Chondrocyte (in vitro differentiated cells): Measurements from ENCODE around the gene NTRK2. TPM values are rescaled to one million over a fixed set of nuclear protein-coding genes. Genes with fewer than 3 reads are reported as not detected.

Experiments
- DNase-seq: peaks from one replicate; pipeline ENCODE4 v3.0.0; 2021; ENCODE audit warnings: mixed read lengths, low spot score
- H3K27ac Mint-ChIP-seq: one replicate; pipeline ENCODE4 v1.8.0; 2021; ENCODE audit warnings: mild to moderate bottlenecking, moderate library complexity, mixed read lengths; ENCODE audit not compliant: unreplicated experiment
- H3K27me3 Mint-ChIP-seq: 2 replicates; pipeline ENCODE4 v1.8.0; 2021; ENCODE audit warnings: low read depth, mixed read lengths
- H3K36me3 Mint-ChIP-seq: 2 replicates; pipeline ENCODE4 v1.8.0; 2021; ENCODE audit warnings: low read depth, mixed read lengths
- H3K4me1 Mint-ChIP-seq: 2 replicates; pipeline ENCODE4 v1.8.0; 2021; ENCODE audit warnings: low read depth, mild to moderate bottlenecking, mixed read lengths
- H3K4me3 Mint-ChIP-seq: one replicate; pipeline ENCODE4 v1.8.0; 2021; ENCODE audit warnings: mild to moderate bottlenecking, moderate library complexity, mixed read lengths; ENCODE audit not compliant: unreplicated experiment
- H3K9me3 Mint-ChIP-seq: 2 replicates; pipeline ENCODE4 v1.8.0; 2021; ENCODE audit warnings: low read depth, mixed read lengths
- total RNA-seq: library from RNA; stranded (reverse); gene quantifications from 3 replicates; pipeline ENCODE4 v1.2.1, GENCODE V29; 2021
- TF ChIP-seq, protein P1 (sequence below): fragments of 200-600 bp; sonication (generic); IDR thresholded peaks from 2 replicates; pipeline ENCODE4 v1.5.0; 2021; ENCODE audit warnings: antibody characterized with exemption, mild to moderate bottlenecking, moderate library complexity

The NTRK2 gene
- total RNA-seq, 1 donor from 2014 or later = 40.0 TPM

DNA sequence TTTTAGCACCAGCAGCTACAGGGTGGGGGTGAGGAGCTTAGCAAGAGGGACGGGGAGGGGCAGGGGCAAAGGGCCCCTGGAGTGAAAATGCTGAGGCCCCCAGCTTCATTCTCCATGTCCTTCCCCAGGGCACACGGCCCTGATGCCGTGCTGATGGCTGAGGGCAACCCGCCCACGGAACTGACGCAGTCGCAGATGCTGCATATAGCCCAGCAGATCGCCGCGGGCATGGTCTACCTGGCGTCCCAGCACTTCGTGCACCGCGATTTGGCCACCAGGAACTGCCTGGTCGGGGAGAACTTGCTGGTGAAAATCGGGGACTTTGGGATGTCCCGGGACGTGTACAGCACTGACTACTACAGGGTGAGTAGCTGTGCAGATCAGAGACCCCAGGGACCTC is 285.6 kb downstream of the NTRK2 start:
- TF ChIP-seq, protein P1, sequence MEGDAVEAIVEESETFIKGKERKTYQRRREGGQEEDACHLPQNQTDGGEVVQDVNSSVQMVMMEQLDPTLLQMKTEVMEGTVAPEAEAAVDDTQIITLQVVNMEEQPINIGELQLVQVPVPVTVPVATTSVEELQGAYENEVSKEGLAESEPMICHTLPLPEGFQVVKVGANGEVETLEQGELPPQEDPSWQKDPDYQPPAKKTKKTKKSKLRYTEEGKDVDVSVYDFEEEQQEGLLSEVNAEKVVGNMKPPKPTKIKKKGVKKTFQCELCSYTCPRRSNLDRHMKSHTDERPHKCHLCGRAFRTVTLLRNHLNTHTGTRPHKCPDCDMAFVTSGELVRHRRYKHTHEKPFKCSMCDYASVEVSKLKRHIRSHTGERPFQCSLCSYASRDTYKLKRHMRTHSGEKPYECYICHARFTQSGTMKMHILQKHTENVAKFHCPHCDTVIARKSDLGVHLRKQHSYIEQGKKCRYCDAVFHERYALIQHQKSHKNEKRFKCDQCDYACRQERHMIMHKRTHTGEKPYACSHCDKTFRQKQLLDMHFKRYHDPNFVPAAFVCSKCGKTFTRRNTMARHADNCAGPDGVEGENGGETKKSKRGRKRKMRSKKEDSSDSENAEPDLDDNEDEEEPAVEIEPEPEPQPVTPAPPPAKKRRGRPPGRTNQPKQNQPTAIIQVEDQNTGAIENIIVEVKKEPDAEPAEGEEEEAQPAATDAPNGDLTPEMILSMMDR = no peak
- Mint-ChIP-seq H3K27me3 (no peaks in the 10 kb centered on the region), H3K4me1 (peaks cover 46% of the 10 kb centered on the region), H3K4me3 (no peak overlapping the region), H3K9me3 (peaks cover 6% of the 10 kb centered on the region), H3K36me3 (peaks cover 6% of the 10 kb centered on the region), H3K27ac (no peak overlapping the region)
- no peak for DNase-seq

DNA sequence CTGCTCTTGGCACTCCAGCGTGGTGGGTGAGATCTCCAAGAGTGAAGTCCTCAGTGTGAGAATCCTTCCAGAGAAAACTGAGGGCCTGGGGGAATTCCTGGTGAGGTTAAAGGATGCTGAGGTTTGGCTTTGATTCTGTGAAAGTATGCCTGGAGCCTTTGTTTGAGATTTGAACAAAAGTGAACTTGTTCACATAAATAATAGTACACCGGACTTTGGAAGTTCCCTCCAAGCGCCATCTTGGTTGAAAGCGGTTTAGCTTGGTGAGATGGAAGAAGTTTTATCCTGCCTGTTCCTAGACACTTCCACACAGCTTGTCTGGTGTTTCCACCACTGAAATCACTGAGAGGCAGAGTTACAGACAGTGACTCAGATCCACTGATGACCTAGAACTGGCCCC is 286.4 kb downstream of the NTRK2 start:
- H3K36me3 Mint-ChIP-seq = peaks cover 6% of the 10 kb centered on the region
- H3K9me3 Mint-ChIP-seq = peaks cover 6% of the 10 kb centered on the region
- TF ChIP-seq, protein P1 = no peak
- peak overlapping the region; percentile 60 for H3K27ac Mint-ChIP-seq
- no peaks in the 10 kb centered on the region for H3K27me3 Mint-ChIP-seq
- no peak for DNase-seq
- H3K4me3 Mint-ChIP-seq = no peak overlapping the region
- peaks cover 46% of the 10 kb centered on the region for H3K4me1 Mint-ChIP-seq

- no peak overlapping the region for H3K4me3 Mint-ChIP-seq
- DNase-seq = no peak
- TF ChIP-seq, protein P1 = no peak
- peaks cover 8% of the 10 kb centered on the region for H3K36me3 Mint-ChIP-seq
- no peak overlapping the region for H3K27ac Mint-ChIP-seq
- peaks cover 22% of the 10 kb centered on the region for H3K4me1 Mint-ChIP-seq
- H3K9me3 Mint-ChIP-seq = peaks cover 6% of the 10 kb centered on the region
- no peaks in the 10 kb centered on the region for H3K27me3 Mint-ChIP-seq
Observed at GRCh38 chr9:84959339-84959738, 289.8 kb downstream of the NTRK2 start.

- no peaks in the 10 kb centered on the region for H3K9me3 Mint-ChIP-seq
Observed at GRCh38 chr9:84966876-84967830, 297.6 kb downstream of the NTRK2 start.

GRCh38 chr9:84969084-84969483 is 299.6 kb downstream of the NTRK2 start:
- peak overlapping the region; percentile 52 for H3K27ac Mint-ChIP-seq
- TF ChIP-seq, protein P1 = no peak
- H3K4me1 Mint-ChIP-seq = peaks cover 22% of the 10 kb centered on the region
- DNase-seq = no peak
- H3K27me3 Mint-ChIP-seq = peaks cover 2% of the 10 kb centered on the region
- no peaks in the 10 kb centered on the region for H3K9me3 Mint-ChIP-seq
- H3K36me3 Mint-ChIP-seq = no peaks in the 10 kb centered on the region
- H3K4me3 Mint-ChIP-seq = no peak overlapping the region

More at GRCh38 chr9:84966876-84967830, 297.6 kb downstream of the NTRK2 start:
- H3K36me3 Mint-ChIP-seq = no peaks in the 10 kb centered on the region
- no peak for DNase-seq
- TF ChIP-seq, protein P1 = peak; percentile 37
- H3K4me3 Mint-ChIP-seq = no peak overlapping the region
- H3K27ac Mint-ChIP-seq = no peak overlapping the region
- peaks cover 28% of the 10 kb centered on the region for H3K4me1 Mint-ChIP-seq
- peaks cover 2% of the 10 kb centered on the region for H3K27me3 Mint-ChIP-seq
